ENCODE measurements around the gene MAPK6.
"Not testable (repeated sequence)": the region's sequence is repeated elsewhere in the genome, so short reads cannot be mapped to it uniquely, and the experiment has no call there.

MAPK6 gene

GRCh38 chr15:51973775-51974174 lies 45.2 kb upstream of the MAPK6 start:
- ChIA-PET CTCF (interaction anchor here (2.2 to 3.2 kb wide), 2 partner anchors 105 to 253 kb away, joined by 8 to 23 read pairs; no protein-coding TSS in a partner anchor), POLR2A (no interaction called here)
- no peak for DNase-seq (ENCODE audit: extremely low spot score)
- no peak for TF ChIP-seq CTCF (IDR thresholded peaks at IDR 0.05; ENCODE audit: control extremely low read depth, extremely low read depth, low read depth, missing control alignments)

- POLR2A ChIA-PET, result no interaction called here
- peak; percentile 78 for DNase-seq (ENCODE audit: extremely low spot score)
- peak; percentile 56 for TF ChIP-seq CTCF (IDR thresholded peaks at IDR 0.05; ENCODE audit: control extremely low read depth, extremely low read depth, low read depth, missing control alignments)
- CTCF ChIA-PET, result interaction anchor here (1.0 to 4.1 kb wide), 13 partner anchors 11 to 245 kb away, joined by 3 to 38 read pairs (median 6); partner anchors contain the start of gene LEO1
Observed at GRCh38 chr15:51982013-51982769, 36.8 kb upstream of the MAPK6 start.

GRCh38 chr15:51982770-51983103 lies 36.3 kb upstream of the MAPK6 start:
- POLR2A ChIA-PET, result no interaction called here

DNA sequence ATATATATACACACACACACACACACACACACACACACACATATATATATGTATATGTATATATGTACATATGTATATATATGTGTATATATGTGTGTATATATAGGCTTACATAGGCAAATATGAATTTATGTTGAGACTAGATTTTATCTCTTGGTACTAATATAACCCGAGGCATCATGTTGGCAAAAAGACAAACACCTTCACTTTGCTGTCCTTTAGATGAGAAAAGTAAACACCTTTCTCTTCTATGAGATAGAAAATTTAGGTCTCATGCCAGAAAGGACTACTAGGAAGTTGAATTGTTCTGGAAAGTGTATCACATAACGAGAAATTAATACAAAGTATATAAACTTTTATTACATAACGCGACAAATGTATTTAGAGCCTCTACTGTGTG lies 27.9 kb upstream of the MAPK6 start:
- ChIA-PET CTCF (no interaction called here), POLR2A (no interaction called here)
- no peak for DNase-seq (ENCODE audit: extremely low spot score)
- no peak for TF ChIP-seq CTCF (IDR thresholded peaks at IDR 0.05; ENCODE audit: control extremely low read depth, extremely low read depth, low read depth, missing control alignments)

More at GRCh38 chr15:51982770-51983103, 36.3 kb upstream of the MAPK6 start:
- no peak for TF ChIP-seq CTCF (IDR thresholded peaks at IDR 0.05; ENCODE audit: control extremely low read depth, extremely low read depth, low read depth, missing control alignments)
- DNase-seq (ENCODE audit: extremely low spot score), result no peak
- CTCF ChIA-PET, result interaction anchor here (0.9 to 1.1 kb wide), 2 partner anchors 91 to 155 kb away, joined by 3 read pairs; no protein-coding TSS in a partner anchor

DNA sequence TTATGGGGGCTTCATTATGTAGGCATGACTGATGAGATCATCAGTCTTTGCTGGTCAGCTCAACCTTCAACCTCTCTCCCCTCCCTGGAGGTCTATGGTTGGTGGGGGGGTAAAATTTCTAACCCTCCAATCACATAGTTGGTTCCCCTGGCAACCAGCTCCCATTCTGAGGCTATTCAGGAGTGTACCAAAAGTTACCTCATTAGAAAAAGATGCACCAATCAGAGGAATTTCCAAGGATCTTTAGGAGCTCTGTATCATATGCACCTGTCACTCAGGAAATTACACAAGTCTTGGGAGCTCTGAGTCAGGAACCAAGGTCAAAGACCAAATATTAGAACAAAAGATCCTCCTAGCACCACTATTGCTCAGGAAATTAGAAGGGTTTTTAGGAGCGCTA lies 26.1 kb upstream of the MAPK6 start:
- no peak for TF ChIP-seq CTCF (IDR thresholded peaks at IDR 0.05; ENCODE audit: control extremely low read depth, extremely low read depth, low read depth, missing control alignments)
- POLR2A ChIA-PET, result interaction anchor here (0.6 kb wide), 1 partner anchor 132 kb away, joined by 3 read pairs; no protein-coding TSS in a partner anchor
- CTCF ChIA-PET, result interaction anchor here (0.8 to 1.9 kb wide), 5 partner anchors 12 to 146 kb away, joined by 3 to 5 read pairs (median 3); no protein-coding TSS in a partner anchor
- no peak for DNase-seq (ENCODE audit: extremely low spot score)

DNA sequence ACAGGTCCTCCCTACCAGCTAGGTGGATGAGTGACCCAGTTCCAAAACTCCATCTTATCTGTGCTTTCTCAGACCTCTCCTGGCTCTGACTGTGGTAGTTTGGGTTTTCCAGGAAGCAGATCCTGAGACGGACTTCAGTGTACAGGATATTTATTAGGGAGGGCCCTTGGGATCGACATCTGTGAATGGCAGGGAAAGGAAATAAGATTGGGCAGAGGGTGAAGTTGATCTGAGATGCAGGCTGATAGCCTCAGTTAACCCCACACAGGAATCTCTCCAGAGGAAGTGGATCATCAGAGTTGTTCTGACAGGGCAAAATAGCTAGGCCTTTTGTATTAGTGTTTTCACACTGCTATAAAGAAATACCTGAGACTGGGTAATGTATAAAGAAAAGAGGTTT lies 16.7 kb upstream of the MAPK6 start:
- ChIA-PET CTCF (interaction anchor here (1.5 kb wide), 1 partner anchor 13 kb away, joined by 3 read pairs; no protein-coding TSS in a partner anchor), POLR2A (no interaction called here)
- no peak for TF ChIP-seq CTCF (IDR thresholded peaks at IDR 0.05; ENCODE audit: control extremely low read depth, extremely low read depth, low read depth, missing control alignments)
- no peak for DNase-seq (ENCODE audit: extremely low spot score)

DNA sequence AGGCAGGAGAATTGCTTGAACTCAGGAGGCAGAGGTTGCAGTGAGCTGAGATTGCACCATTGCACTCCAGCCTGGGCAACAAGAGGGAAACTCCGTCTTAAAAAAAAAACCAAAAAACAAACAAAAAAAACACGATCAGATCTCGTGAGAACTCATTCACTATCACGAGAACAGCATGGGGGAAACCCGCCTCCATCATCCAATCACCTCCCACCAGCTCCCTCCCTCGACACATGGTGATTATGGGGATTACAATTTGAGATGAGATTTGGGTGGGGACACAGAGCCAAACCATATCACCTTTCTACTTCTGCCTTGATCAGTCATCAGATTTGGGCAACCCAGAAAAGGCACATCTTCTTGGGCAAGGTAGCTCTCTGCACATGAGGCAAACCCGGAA lies 15.9 kb upstream of the MAPK6 start:
- CTCF ChIA-PET, result interaction anchor here (1.5 kb wide), 1 partner anchor 14 kb away, joined by 3 read pairs; no protein-coding TSS in a partner anchor
- DNase-seq (ENCODE audit: extremely low spot score); POLR2A ChIA-PET: not testable (repeated sequence)

All from GM10248 (cell line).